H54 (cell line): Measurements from ENCODE around the gene HIP1.
"Not testable (repeated sequence)": the region's sequence is repeated elsewhere in the genome, so short reads cannot be mapped to it uniquely, and the experiment has no call there.

Experiments
- DNase-seq: peaks from one replicate; pipeline ENCODE4 v3.0.0; 2011; ENCODE audit warnings: low spot score, mixed read lengths; ENCODE audit not compliant: insufficient read length
- FAIRE-seq: peaks from 3 replicates; lab custom pipeline; 2011; peaks lifted over from hg19 to GRCh38; lab: Jason Lieb, UNC
- POLR2A ChIP-seq: IDR thresholded peaks from 2 replicates; pipeline ENCODE4 v1.6.1; 2011; ENCODE audit warnings: low read depth, mild to moderate bottlenecking, low read length

HIP1 gene

DNA sequence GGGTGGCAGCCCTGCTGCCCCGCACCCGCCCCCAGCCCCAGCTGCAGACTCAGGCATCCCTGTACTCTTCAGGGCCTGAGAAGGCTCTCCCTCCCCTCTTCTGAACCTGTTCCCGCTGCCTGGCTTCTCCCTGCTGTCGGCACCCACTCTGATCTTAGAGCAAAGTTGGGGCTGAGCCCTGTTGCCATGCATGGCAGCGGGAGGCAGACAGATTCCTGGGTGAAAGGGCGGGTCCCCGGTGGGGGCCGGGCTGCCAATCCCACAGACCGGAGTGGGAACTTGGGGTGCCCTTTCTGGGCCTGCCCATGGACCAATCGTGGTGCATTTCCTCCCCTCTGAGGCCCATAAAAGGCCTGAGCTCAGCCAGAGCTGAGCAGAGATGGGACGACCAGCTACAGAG is 165.9 kb downstream of the HIP1 start:
- DNase-seq (no peak), FAIRE-seq (no peak)
- no peak for TF ChIP-seq POLR2A

DNA sequence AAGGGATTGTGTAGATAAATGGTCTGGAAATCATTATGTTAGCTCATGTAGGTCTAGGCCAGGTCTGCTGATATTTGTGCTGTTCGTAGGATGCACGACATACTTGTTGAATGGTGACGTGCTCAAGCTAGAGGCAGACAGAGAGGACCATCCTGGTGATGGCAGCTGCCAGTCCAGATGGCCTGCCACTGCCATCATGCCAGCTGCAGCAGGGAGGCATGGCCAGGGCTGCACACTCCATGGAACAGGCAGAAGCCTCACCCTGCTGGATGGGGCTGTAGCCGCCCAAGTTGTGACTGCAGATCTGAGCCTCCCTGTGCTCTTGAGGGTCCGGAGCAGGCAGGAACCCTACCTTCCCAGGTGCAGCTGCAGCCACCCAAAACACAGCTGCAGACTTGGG is 166.3 kb downstream of the HIP1 start:
- FAIRE-seq (no peak), DNase-seq (no peak)
- no peak for TF ChIP-seq POLR2A

- TF ChIP-seq POLR2A, result no peak
- no peak for FAIRE-seq
Measured at GRCh38 chr7:75571209-75571608, 167.5 kb downstream of the HIP1 start.

DNA sequence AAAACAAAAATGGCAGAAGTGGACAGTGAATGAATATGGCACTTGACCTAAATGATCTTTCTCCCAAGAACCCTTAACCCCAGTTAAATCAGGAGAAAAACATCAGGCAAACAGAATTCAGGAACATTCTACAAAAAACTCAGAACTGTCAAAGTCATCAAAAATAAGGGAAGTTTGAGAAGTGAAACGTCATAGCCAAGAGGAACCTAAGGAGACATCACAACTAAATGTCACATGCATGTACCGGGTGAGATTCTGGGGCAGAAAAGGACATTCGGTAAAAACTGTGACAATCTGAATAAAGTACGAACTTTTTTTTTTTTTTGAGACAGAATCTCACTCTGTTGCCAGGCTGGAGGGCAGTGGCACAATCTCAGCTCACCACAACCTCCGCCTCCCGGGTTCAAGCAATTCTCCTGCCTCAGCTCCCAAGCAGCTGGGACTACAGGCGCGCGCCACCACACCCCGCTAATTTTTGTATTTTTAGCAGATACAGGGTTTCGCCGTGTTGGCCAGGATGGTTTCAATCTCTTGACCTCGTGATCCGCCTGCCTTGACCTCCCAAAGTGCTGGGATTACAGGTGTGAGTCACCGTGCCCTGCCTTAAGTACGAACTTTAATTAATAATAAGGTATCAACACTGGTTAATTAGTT is 169.0 kb downstream of the HIP1 start:
- not testable (repeated sequence) for DNase-seq, FAIRE-seq

More at GRCh38 chr7:75571209-75571608, 167.5 kb downstream of the HIP1 start:
- DNase-seq, result no peak

GRCh38 chr7:75567948-75568595 is 170.7 kb downstream of the HIP1 start:
- no peak for FAIRE-seq
- TF ChIP-seq POLR2A, result no peak
- DNase-seq, result no peak

DNA sequence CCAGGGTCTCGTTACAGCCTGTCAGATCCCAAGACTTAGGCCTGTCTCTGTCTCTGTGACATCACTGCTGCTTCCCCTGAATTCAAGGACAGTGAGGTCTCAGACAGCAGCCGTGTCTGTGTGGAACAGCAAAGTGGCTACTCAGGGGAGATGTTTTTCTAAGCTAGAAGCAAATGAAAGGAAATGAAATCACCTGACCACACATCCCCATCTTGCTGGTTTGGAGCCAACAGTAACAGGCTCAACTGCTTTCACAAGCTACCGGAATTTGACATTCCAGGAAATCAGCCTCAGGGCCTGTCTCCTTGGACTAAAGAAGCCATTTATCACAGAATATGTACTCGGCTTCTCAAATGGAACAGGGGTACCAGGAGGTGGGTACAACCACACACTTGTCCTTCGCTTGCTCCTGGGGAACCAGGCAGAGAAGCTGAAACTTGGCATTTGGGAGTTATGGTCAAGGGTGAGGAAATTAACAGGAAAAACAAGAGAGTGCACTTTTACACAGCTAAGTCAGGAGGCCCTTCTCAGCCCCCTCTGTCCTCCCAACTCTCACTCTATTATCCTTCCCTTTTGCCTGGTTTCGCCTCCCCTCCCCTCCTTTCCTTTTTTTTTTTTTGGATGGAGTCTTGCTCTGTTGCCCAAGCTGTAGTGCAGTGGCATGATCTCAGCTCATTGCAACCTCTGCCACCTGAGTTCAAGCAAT is 173.5 kb downstream of the HIP1 start:
- FAIRE-seq, result peak; percentile 79
- peak; percentile 78 for DNase-seq
- TF ChIP-seq POLR2A, result no peak

DNA sequence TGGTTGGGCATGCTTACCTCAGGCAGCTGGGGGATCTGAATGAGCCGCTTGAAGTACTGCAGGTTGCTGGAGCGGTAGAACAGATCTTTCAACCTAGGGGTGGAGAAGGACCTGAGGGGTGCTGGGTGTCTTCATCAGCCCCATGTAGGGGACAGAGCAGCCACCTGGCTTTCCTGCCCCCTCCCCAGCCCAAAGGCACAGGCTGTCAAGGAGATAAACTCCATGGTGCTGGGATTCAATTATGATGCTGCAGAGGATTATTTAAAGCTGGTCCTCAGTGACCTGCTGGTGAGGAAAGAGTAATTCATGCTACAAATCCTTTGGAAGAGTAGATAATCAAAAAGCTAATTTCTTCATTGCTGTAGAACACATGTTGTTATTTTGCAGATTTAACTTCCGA is 175.6 kb downstream of the HIP1 start:
- no peak for DNase-seq
- TF ChIP-seq POLR2A, result no peak
- no peak for FAIRE-seq

GRCh38 chr7:75559976-75560365 is 178.8 kb downstream of the HIP1 start:
- DNase-seq (no peak), FAIRE-seq (no peak)
- no peak for TF ChIP-seq POLR2A

DNA sequence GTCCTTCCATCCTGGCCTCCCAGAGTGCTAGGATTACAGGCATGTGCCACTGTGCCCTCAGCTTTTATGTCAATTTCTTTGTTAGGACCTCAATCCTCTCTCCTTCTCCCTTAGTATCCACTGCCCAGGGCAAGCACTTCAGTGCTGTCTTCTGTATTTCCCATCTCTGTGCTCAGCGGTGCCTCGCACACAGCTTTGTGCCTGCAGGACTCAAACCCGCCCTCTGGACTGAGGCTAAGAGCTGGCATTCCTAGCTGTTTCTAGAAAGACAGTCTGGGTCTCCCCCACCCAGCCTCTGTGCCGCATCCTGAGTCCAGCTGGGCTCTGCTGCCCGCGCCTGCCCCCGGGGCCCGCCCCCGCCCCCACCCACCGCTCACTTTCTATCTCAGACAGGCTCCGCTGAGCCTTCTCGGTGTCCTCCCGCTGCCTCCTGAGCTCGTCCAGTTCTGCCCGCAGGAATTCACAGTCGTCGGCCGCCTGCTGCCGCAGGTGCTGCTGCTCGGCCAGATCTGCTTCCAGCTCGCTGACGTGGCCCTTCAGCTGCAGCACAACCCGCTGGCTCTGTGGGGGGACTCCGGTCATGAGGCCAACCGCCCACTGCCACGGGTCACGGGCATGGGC is 179.3 kb downstream of the HIP1 start:
- no peak for TF ChIP-seq POLR2A
- FAIRE-seq (no peak), DNase-seq (no peak)

- FAIRE-seq, DNase-seq: not testable (repeated sequence)
Measured at GRCh38 chr7:75556835-75557234, 181.9 kb downstream of the HIP1 start.

DNA sequence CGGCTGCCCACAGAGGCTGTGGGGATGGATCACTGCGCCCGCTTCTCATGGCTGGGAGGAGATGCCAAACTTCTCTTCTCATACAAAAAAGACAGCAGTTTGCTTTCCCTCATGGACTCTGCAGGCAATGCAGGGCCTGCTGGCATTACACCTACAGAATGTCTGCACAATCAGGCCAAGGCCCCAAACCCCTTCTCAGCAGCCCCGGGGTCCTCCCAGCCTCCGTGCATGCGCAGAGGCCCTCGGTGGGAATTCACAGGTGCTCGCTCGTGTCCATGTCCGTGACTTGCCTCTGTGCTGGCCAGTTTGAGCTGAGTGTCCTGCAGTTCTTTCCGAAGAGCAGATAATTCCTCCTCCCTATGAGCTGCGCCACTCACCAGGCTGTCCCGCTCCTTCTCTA is 183.0 kb downstream of the HIP1 start:
- FAIRE-seq, result no peak
- DNase-seq, result no peak
- no peak for TF ChIP-seq POLR2A

DNA sequence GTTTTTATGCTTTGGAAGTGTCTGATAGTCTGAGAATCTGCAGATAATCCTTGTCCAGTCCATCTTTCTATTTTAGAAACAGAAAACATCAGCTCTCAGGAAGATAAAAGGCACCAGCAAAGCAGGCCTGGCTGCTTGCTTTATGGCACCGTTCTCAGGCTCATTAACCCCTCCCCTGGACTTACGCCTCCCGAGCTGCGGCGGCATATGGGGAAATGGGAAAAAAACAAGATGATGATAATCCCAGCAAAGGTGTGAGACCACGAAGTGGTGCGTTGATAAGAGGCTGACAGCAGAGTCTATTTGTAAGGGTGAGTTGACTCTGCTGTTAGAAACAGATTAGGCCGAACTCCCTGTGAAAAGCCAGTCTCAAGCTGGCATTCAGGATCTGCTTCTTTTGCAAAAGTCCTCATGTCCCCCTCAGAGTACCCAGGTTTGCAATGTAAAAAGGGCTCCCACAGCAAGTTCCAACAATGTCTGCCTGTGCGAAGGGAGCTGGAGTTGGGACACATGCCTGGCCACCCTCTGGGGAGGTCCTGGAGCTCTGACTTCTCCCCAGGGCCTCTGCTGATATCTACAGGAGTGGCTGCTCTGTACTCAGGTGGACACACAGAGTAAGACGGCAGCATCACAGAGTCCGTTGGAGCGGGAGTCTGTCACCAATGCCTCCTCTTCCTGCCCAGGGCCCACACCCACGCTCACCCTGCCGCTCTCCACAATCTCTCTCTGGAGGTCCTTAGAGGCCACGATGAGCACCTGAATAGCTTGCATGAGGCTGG is 192.3 kb downstream of the HIP1 start:
- no peak for TF ChIP-seq POLR2A
- DNase-seq (no peak), FAIRE-seq (no peak)

DNA sequence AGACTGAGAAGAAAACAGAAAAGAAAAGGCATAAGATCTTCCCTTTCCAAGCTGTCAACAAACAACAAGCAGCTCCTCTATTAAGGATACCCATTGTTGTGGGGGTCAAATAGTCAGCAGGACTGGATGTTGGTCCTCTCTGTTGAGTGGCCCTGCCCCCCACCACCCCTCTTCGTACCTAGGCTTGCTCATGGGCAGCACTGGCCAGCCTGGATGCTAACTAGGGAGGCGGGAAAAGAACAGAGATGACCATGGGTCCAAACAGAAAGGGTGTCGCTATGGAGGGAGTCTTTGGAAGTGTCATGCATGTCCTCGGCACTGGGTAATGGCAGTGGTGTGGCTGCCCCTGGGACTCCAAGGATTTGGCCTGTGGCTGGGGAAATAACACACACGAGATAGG is 201.0 kb downstream of the HIP1 start:
- TF ChIP-seq POLR2A, result no peak
- FAIRE-seq (no peak), DNase-seq (no peak)
